OCI-M2 (cell line): ENCODE data around the gene REXO2.

ENCODE experiments used
- DNase-seq: peaks from one replicate; lab custom pipeline; 2025; ENCODE audit not compliant: unreplicated experiment; lab: John Stamatoyannopoulos, UW

The REXO2 gene

DNA sequence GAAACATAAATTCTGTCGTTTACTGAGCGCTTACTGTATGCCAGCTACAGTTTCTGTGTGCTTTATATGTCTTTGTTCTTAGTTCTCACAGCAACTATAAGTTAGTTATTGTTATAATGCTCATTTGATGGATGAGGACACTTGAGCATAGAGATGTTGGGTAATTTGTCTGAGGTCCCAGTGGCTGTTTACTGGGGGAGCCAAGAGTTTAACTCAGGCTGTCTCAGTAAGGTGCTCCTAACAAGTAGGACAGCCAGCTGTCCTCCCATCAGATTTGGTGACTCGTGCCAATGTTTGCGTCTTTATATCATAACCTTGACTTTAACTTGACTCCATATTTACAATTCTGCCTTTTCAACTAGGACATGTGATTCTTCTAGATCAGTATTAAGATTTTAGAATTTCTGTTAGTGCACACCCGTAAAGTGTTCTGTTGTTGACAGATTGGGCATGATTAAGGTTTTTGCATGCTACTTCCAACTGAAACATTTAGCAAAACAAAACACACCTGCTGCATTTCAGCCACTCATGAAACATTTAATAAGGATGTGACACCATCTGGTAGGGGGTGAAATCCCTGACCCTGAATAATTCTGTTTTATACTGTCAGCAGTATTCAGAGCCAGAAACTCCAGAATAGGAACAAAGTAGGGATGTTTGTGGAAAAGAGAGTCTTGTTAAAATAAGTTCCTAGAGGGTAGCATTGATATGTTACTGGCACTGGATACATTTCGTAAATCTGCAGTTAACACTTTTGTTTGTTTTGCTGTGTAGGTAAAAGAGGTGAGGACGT lies 1.9 kb downstream of the REXO2 start:
- no peak for DNase-seq

GRCh38 chr11:114441921-114442320 lies 2.7 kb downstream of the REXO2 start:
- no peak for DNase-seq

DNA sequence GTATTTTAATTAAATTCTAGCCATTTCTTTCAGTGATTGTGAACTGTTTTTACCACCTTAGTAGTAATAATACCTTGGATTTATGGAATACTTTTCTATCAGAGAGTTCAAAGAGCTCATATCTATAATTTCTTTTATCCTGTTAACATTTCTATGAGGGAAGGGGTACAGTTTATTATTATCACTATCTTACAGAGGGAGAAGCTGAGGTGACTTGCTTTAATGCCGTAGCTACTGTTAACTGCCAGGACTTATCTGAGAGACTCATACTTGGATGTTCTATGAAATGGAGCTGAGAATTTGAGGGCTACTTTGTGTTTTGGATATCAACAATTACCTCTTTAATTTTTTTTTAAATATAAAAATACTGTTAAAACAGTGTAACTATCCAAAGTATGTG lies 3.3 kb downstream of the REXO2 start:
- DNase-seq: no peak

DNA sequence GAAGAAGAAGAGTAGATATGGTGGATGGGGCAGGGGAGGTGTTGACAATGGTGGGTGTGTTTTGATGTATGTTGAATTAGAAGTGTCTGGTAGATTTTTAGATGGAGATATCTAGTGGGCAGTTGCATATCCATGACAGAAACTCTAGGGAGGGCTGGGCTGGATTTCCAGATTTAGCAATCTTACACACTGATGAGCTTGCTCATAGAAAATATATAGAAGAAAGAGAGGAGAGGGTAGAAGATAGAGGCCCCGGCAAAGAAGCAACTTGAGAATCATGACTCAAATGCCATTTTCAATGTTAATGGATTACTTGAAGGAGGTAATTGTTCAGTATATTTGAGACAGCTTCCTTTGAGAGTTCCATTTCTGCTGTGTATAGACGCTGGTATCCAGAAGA lies 8.2 kb downstream of the REXO2 start:
- no peak for DNase-seq

- DNase-seq: no peak
Measured at GRCh38 chr11:114447892-114448291, 8.6 kb downstream of the REXO2 start.

- no peak for DNase-seq
Measured at GRCh38 chr11:114448749-114449482, 9.6 kb downstream of the REXO2 start.

DNA sequence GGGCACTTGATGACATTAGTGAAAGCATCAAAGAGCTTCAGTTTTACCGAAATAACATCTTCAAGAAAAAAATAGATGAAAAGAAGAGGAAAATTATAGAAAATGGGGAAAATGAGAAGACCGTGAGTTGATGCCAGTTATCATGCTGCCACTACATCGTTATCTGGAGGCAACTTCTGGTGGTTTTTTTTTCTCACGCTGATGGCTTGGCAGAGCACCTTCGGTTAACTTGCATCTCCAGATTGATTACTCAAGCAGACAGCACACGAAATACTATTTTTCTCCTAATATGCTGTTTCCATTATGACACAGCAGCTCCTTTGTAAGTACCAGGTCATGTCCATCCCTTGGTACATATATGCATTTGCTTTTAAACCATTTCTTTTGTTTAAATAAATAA lies 10.6 kb downstream of the REXO2 start:
- DNase-seq: no peak

DNA sequence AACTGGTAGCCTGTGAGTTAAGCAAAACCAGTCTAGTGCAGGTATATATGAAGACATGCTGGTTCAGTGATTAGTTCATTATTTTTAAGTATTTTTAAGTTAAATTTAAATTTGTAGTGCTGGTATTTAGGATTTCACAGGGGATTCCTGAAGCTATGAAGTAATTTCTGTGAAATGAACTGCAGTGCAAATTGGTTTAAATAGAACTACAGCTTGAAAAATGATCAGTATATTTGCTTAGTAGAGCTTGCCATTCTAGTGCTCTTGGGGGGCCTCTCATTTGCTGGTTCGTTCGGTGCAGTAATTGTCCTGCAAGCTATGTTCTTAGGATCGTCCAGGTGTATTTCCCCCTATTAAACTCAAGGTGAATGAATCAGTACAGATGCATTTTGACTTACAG lies 13.1 kb downstream of the REXO2 start:
- DNase-seq: no peak

DNA sequence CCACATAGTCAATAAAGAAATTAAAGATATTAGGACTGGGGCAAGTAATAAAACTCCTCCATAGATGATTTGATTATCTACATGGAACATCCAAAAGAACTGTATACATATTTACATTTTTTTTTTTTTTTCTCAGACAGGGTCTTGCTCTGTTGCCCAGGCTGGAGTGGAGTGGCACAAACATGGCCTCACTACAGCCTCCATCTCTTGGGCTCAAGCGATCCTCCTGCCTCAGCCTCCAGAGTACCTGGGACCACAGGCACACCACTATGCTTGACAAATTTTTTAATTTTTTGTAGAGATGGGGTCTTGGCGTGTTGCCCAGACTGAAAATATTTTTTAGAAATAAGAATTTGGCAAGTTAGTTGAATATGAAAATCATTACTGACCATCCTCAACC lies 24.7 kb downstream of the REXO2 start:
- no peak for DNase-seq

DNA sequence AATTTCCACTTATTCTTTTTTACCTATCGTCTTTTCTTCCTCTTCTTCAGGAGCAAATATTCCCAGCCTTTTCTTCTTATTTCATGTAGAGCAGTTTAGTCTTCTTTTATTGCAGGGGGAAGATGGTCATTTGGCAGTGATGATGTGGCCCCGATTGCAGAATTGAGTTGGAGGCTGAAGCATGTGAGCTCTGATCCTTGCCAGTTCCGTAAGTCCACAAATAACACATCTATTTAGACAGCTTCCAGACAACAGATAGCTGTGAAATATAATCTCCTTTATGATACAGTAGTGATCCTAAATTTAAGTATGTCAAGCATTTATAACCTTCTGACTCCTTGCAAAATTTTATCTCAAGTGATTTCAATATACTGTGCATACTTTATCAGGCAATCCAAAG lies 27.5 kb downstream of the REXO2 start:
- DNase-seq: no peak

GRCh38 chr11:114472661-114473060 lies 33.4 kb downstream of the REXO2 start:
- DNase-seq: no peak

DNA sequence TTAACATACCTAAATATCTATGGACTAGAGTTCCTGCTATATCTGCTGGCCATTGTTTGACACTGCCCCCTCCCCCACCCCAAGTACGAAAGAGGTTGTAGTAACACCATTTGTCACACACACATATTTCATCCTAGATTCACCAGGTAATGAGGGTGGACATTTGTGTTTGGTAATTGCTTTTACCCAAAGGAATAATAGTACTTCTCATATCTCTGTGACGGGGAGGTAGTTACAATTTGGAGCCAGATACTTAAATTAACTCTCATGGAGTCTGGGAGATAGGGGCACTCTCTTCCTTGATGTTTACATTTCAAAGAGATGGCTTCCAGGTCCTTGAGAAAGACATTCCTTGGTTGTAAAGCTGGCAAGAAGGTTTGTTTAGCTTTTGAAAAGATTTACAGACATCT lies 38.7 kb downstream of the REXO2 start:
- no peak for DNase-seq

GRCh38 chr11:114478768-114479167 lies 39.5 kb downstream of the REXO2 start:
- DNase-seq: no peak

- no peak for DNase-seq
Measured at GRCh38 chr11:114479331-114479730, 40.1 kb downstream of the REXO2 start.

GRCh38 chr11:114482114-114482513 lies 42.8 kb downstream of the REXO2 start:
- DNase-seq: no peak

DNA sequence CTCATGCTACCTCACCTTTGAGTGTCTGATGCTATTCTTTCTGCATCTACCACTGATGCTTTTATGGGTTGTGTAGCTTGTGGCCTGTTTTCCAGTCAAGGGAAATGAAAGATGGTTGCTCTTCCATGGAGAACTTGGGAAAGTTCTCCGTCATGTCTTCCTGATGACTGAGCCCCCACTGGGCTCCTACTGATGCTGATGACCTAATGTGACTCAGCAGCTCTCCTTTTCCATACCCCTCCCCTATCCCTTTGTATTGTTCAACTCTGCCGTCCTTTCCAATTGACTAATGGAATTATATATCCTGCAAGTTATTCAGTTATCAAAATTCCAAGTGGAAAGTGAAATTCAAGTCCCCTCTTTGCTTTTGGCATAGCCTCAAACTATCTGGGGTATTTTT lies 44.7 kb downstream of the REXO2 start:
- DNase-seq: no peak

DNA sequence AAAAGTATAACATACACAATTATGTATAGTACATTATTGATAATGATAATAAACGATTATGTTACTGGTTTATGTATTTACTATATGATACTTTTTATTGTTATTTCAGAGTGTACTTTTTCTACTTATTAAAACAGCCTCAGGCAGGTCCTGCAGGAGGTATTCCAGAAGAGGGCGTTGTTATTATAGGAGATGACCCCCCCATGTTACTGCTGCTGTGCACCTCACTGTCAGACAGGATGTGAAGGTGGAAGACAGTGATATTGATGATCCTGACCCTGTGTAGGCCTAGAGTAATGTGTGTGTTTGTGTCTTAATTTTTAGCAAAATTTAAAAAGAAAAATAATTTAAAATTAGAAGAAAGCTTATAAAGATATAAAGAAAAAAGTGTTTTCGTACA lies 57.6 kb downstream of the REXO2 start:
- no peak for DNase-seq

GRCh38 chr11:114499756-114500155 lies 60.5 kb downstream of the REXO2 start:
- DNase-seq: no peak
